Ureter (tissue), 1 donor: ENCODE measurements around the gene C2orf92. TPM values are rescaled to one million over a fixed set of nuclear protein-coding genes. Genes with fewer than 3 reads are reported as not detected.

ENCODE experiments used
- DNase-seq: peaks from one replicate; pipeline ENCODE4 v3.0.0-alpha.2; 2020; ENCODE audit warnings: low spot score
- total RNA-seq: library from RNA; stranded (reverse); gene quantifications from one replicate; pipeline ENCODE4 v1.2.4, GENCODE V29; 2023
- donor health status: DM: yes; HTN: yes; CAD: no.

C2orf92 gene
- total RNA-seq, 1 donor from 2014 or later = 9.2 TPM

- DNase-seq = no peak
These were observed 44.8 kb downstream of the C2orf92 start for GRCh38 chr2:97714084-97714949.

GRCh38 chr2:97714950-97715652 lies 45.6 kb downstream of the C2orf92 start:
- DNase-seq = no peak

GRCh38 chr2:97715951-97716694 lies 46.6 kb downstream of the C2orf92 start:
- DNase-seq = no peak

- DNase-seq = no peak
These were observed 47.4 kb downstream of the C2orf92 start for GRCh38 chr2:97716695-97717612.

- no peak for DNase-seq
These were observed 48.1 kb downstream of the C2orf92 start for GRCh38 chr2:97717613-97717995.

- no peak for DNase-seq
These were observed 48.8 kb downstream of the C2orf92 start for GRCh38 chr2:97718051-97718882.

- no peak for DNase-seq
These were observed 49.4 kb downstream of the C2orf92 start for GRCh38 chr2:97718942-97719341.

GRCh38 chr2:97719362-97720155 lies 50.0 kb downstream of the C2orf92 start:
- DNase-seq = no peak

GRCh38 chr2:97720746-97721145 lies 51.2 kb downstream of the C2orf92 start:
- no peak for DNase-seq

GRCh38 chr2:97722227-97722626 lies 52.7 kb downstream of the C2orf92 start:
- DNase-seq = no peak

GRCh38 chr2:97723156-97724072 lies 53.9 kb downstream of the C2orf92 start:
- no peak for DNase-seq

- DNase-seq = no peak
These were observed 54.5 kb downstream of the C2orf92 start for GRCh38 chr2:97724073-97724410.

GRCh38 chr2:97724501-97724900 lies 55.0 kb downstream of the C2orf92 start:
- DNase-seq = no peak

GRCh38 chr2:97724946-97725688 lies 55.6 kb downstream of the C2orf92 start:
- DNase-seq = no peak

- DNase-seq = no peak
These were observed 57.0 kb downstream of the C2orf92 start for GRCh38 chr2:97726261-97727064.

- no peak for DNase-seq
These were observed 57.8 kb downstream of the C2orf92 start for GRCh38 chr2:97727296-97727695.
